B cell (primary cell): ENCODE results near the gene SUSD2. TPM values are rescaled to one million over a fixed set of nuclear protein-coding genes. Genes with fewer than 3 reads are reported as not detected.

ENCODE experiments used
- ATAC-seq: fragments of 200-7000 bp; cut with Tn5 transposase; one replicate; pipeline ENCODE4 v1.10.0; 2021; ENCODE audit warnings: low read depth, mild to moderate bottlenecking, moderate number of reproducible peaks, moderate library complexity
- CTCF ChIA-PET: fragments of 350-600 bp; sonication (Branson Sonifier 250); formaldehyde crosslinking; loops from one replicate; lab custom pipeline; 2021; ENCODE audit warnings: antibody characterized with exemption, inconsistent platforms; lab: Charles Lee
- POLR2A ChIA-PET: fragments of 350-600 bp; sonication (Branson Sonifier 250); formaldehyde crosslinking; loops from one replicate; lab custom pipeline; 2021; ENCODE audit warnings: antibody characterized with exemption; lab: Charles Lee
- DNase-seq: peaks from one replicate; pipeline ENCODE4 v3.0.0; 2013
- H2AFZ ChIP-seq: 2 replicates; pipeline ENCODE4 v1.6.1; 2012; ENCODE audit warnings: mild to moderate bottlenecking, low read depth, low read length; ENCODE audit not compliant: insufficient read depth, poor library complexity, severe bottlenecking
- H3K27ac ChIP-seq, 2 donors: 1 replicate in 1 of 2; 2 replicates in 1 of 2; pipeline ENCODE4 v1.5.1; 2012 to 2013; ENCODE audit warnings: low read length in 2 of 2, mild to moderate bottlenecking in 2 of 2, moderate library complexity in 1 of 2
- H3K27me3 ChIP-seq, 4 experiments: fragments of 200-600 bp in 1 of 4; sonication (generic) in 1 of 4; replicated peaks in 1 of 4; 1 replicate in 2 of 4; 2 replicates in 2 of 4; pipeline versions ENCODE4 v1.6.1 to v1.7.0; 2013 to 2016; ENCODE audit warnings: low read length in 3 of 4, mild to moderate bottlenecking in 2 of 4, mixed read lengths in 1 of 4, moderate library complexity in 1 of 4; ENCODE audit not compliant: insufficient read depth in 4 of 4, control insufficient read depth in 3 of 4; ENCODE audit errors: control extremely low read depth in 1 of 4
- H3K36me3 ChIP-seq, 2 experiments: replicated peaks in 1 of 2; 1 replicate in 1 of 2; 2 replicates in 1 of 2; pipeline versions ENCODE4 v1.6.1 to v1.7.1; 2013; ENCODE audit warnings: low read length in 1 of 2; ENCODE audit not compliant: insufficient read depth in 2 of 2, control insufficient read depth in 1 of 2; ENCODE audit errors: control extremely low read depth in 1 of 2, extremely low read depth in 1 of 2
- H3K4me1 ChIP-seq, 2 donors: fragments of 200-600 bp in 1 of 2; sonication (generic) in 1 of 2; 1 replicate in 1 of 2; 2 replicates in 1 of 2; pipeline versions ENCODE4 v1.5.1 to v1.6.1; 2013 to 2017; ENCODE audit warnings: low read length in 2 of 2; ENCODE audit not compliant: control insufficient read depth in 2 of 2, insufficient read depth in 2 of 2
- H3K4me2 ChIP-seq: replicated peaks from 2 replicates; pipeline ENCODE3; 2012; ENCODE audit warnings: mild to moderate bottlenecking, low read depth, low read length; ENCODE audit not compliant: poor library complexity, severe bottlenecking
- H3K4me3 ChIP-seq, 5 experiments: fragments of 200-600 bp in 1 of 5; sonication (generic) in 1 of 5; 1 replicate in 3 of 5; 2 replicates in 2 of 5; pipeline versions ENCODE4 v1.5.1 to v1.7.0; 2011 to 2016; ENCODE audit warnings: low read length in 4 of 5, mild to moderate bottlenecking in 4 of 5, low read depth in 2 of 5, control low read depth in 1 of 5, moderate library complexity in 1 of 5; ENCODE audit not compliant: insufficient read depth in 1 of 5; ENCODE audit errors: control extremely low read depth in 1 of 5, extremely low read depth in 1 of 5
- H3K79me2 ChIP-seq: fragments of 200-600 bp; sonication (generic); one replicate; pipeline ENCODE4 v1.6.0; 2016; ENCODE audit warnings: low read length; ENCODE audit not compliant: control insufficient read depth, insufficient read depth
- H3K9ac ChIP-seq: fragments of 200-600 bp; sonication (generic); 2 replicates; pipeline ENCODE4 v1.6.1; 2017; ENCODE audit warnings: mild to moderate bottlenecking, low read length, moderate library complexity
- H3K9me3 ChIP-seq, 3 donors: one replicate each; pipeline versions ENCODE4 v1.6.1 to v1.7.1; 2013; ENCODE audit warnings: low read length in 2 of 3; ENCODE audit not compliant: control insufficient read depth in 2 of 3, insufficient read depth in 1 of 3; ENCODE audit errors: control extremely low read depth in 1 of 3
- H4K20me1 ChIP-seq: 2 replicates; pipeline ENCODE4 v1.6.0; 2012; ENCODE audit warnings: mild to moderate bottlenecking, low read length; ENCODE audit not compliant: insufficient read depth, control insufficient read depth, poor library complexity, severe bottlenecking
- H3K27ac Mint-ChIP-seq: one replicate; pipeline ENCODE4 v1.8.0; 2021; ENCODE audit warnings: mixed read lengths
- H3K27me3 Mint-ChIP-seq: one replicate; pipeline ENCODE4 v1.8.0; 2021; ENCODE audit warnings: mixed read lengths
- H3K4me1 Mint-ChIP-seq: one replicate; pipeline ENCODE4 v1.8.0; 2021; ENCODE audit warnings: mixed read lengths
- H3K4me3 Mint-ChIP-seq: one replicate; pipeline ENCODE4 v1.8.0; 2021; ENCODE audit warnings: mixed read lengths
- H3K9me3 Mint-ChIP-seq: one replicate; pipeline ENCODE4 v1.8.0; 2022; ENCODE audit warnings: mixed read lengths; ENCODE audit not compliant: insufficient read depth
- CTCF ChIP-seq: fragments of 200-600 bp; IDR thresholded peaks from one replicate; pipeline ENCODE4 v1.8.0; 2022; ENCODE audit warnings: antibody characterized with exemption, mild to moderate bottlenecking
- EZH2 ChIP-seq: IDR thresholded peaks from 2 replicates; pipeline ENCODE4 v1.6.1; 2012; ENCODE audit warnings: borderline replicate concordance, low read depth, mild to moderate bottlenecking, moderate library complexity, low read length; ENCODE audit not compliant: insufficient read depth, poor library complexity, severe bottlenecking
- WGBS: methylation state at CpG from one replicate; pipeline ENCODE4 v1.1.5; 2013; ENCODE audit warnings: missing lambda C conversion rate; ENCODE audit not compliant: insufficient coverage; 5-methylcytosine and 5-hydroxymethylcytosine counted together
- intact Hi-C: fragments of 100-400 bp; cut with micrococcal nuclease; formaldehyde crosslinking; loops from one replicate; pipeline ENCODE4 v1.10.0; 2022
- polyA plus RNA-seq: library from polyadenylated mRNA; depleted of rRNA; stranded (reverse); fragments of >200 nt; gene quantifications from 2 replicates; pipeline ENCODE4 v1.2.3, GENCODE V29; 2012
- total RNA-seq, 2 donors: library from RNA; stranded (reverse); fragments of 120-200 nt in 1 of 2; gene quantifications; 1 replicate in 1 of 2; 2 replicates in 1 of 2; pipeline versions ENCODE4 v1.2.3 to v1.2.4, GENCODE V29; 2013 to 2022

The SUSD2 gene
- total and polyA plus RNA-seq, 2 donors (not counting 1 experiment from before 2014, with no cell fraction given), result 0.30 to 0.48 TPM

GRCh38 chr22:24186352-24186740 is 5.1 kb downstream of the SUSD2 start:
- H3K27ac Mint-ChIP-seq, result no peak overlapping the region
- CTCF ChIA-PET, result no interaction called here
- no peaks in the 10 kb centered on the region for H4K20me1 ChIP-seq
- intact Hi-C loops, result loop anchor here (10.0 kb wide), 1 partner anchor 58 kb away; the partner anchor contains the start of gene GGT5
- no peak overlapping the region for H3K4me3 Mint-ChIP-seq
- H3K27me3 Mint-ChIP-seq, result no peaks in the 10 kb centered on the region
- no peak overlapping the region for H2AFZ ChIP-seq
- TF ChIP-seq EZH2 (no peak), CTCF (no peak)
- H3K4me2 ChIP-seq, result no peak overlapping the region
- DNase-seq (no peak), ATAC-seq (no peak)
- peaks cover 6% of the 10 kb centered on the region for H3K4me1 Mint-ChIP-seq
- 95% methylated on average over 15 of the region's 15 CpGs for WGBS
- H3K36me3 ChIP-seq, result no peaks in the 10 kb centered on the region
- H3K4me3 ChIP-seq, result no peak overlapping the region
- no peaks in the 10 kb centered on the region for H3K9me3 ChIP-seq
- H3K9me3 Mint-ChIP-seq, result no peaks in the 10 kb centered on the region
- no peaks in the 10 kb centered on the region for H3K79me2 ChIP-seq
- no peaks in the 10 kb centered on the region for H3K27me3 ChIP-seq
- POLR2A ChIA-PET, result no interaction called here
- H3K9ac ChIP-seq, result no peak overlapping the region
- H3K4me1 ChIP-seq, result peaks cover 4 to 16% of the 10 kb centered on the region in 2 donors
- H3K27ac ChIP-seq, result no peak overlapping the region

- intact Hi-C loops, result loop anchor here (10.0 kb wide), 1 partner anchor 58 kb away; the partner anchor contains the start of gene GGT5
- 93% methylated on average over 34 of the region's 34 CpGs for WGBS
- Histone ChIP-seq H2AFZ (no peak overlapping the region), H3K79me2 (no peaks in the 10 kb centered on the region), H3K4me1 (peaks cover 4 to 16% of the 10 kb centered on the region in 2 donors), H3K4me2 (no peak overlapping the region), H3K27me3 (no peaks in the 10 kb centered on the region), H3K36me3 (no peaks in the 10 kb centered on the region), H4K20me1 (no peaks in the 10 kb centered on the region), H3K9ac (no peak overlapping the region), H3K9me3 (no peaks in the 10 kb centered on the region), H3K4me3 (no peak overlapping the region), H3K27ac (no peak overlapping the region)
- Mint-ChIP-seq H3K9me3 (no peaks in the 10 kb centered on the region), H3K27me3 (no peaks in the 10 kb centered on the region), H3K4me1 (peaks cover 6% of the 10 kb centered on the region), H3K27ac (no peak overlapping the region), H3K4me3 (no peak overlapping the region)
- DNase-seq (no peak), ATAC-seq (no peak)
- ChIA-PET CTCF (no interaction called here), POLR2A (no interaction called here)
- TF ChIP-seq CTCF, result no peak
- no peak for TF ChIP-seq EZH2
Measured at GRCh38 chr22:24186892-24187670, 5.8 kb downstream of the SUSD2 start.
